K562 (cell line): Measurements from ENCODE around the gene GABBR1. TPM values are rescaled to one million over a fixed set of nuclear protein-coding genes. Genes with fewer than 3 reads are reported as not detected.
A peak's percentile ranks its signal among the peaks of the same experiment; 100 is the strongest.

Source experiments
- ATAC-seq: fragments of 200-7000 bp; cut with Tn5 transposase; 3 replicates; pipeline ENCODE4 v1.9.1; 2020; ENCODE audit warnings: moderate library complexity
- BruUV-seq: library from RNA; stranded (reverse); fragments of 400-500 nt; replicated peaks from 2 replicates; lab custom pipeline; 2021; lab: Mats Ljungman, UMichigan
- CTCF ChIA-PET: fragments of 300-600 bp; formaldehyde crosslinking; extraction: SDS; loops from one replicate; lab custom pipeline; 2021; ENCODE audit warnings: low intra/inter-chr PET ratio; lab: Yijun Ruan, JAX
- POLR2A ChIA-PET: fragments of 300-600, 350-650 bp; sonication (Branson Sonifier 250); formaldehyde crosslinking; extraction: SDS; loops from one replicate; lab custom pipeline; 2021; ENCODE audit warnings: antibody characterized with exemption, inconsistent platforms; lab: Yijun Ruan, JAX
- DNase-seq, 4 experiments: peaks; one replicate each; pipeline versions ENCODE4 v3.0.0 to v3.0.0-alpha.2; 2011 to 2018; ENCODE audit warnings: low spot score in 3 of 4, mixed read lengths in 3 of 4; ENCODE audit errors: extremely low read depth in 1 of 4
- FAIRE-seq: peaks from 2 replicates; lab custom pipeline; 2011; peaks lifted over from hg19 to GRCh38; lab: Jason Lieb, UNC
- H2AFZ ChIP-seq: 2 replicates; pipeline ENCODE4 v1.6.0; 2011; ENCODE audit warnings: low read depth, low read length, control low read depth, inconsistent platforms
- H3K27ac ChIP-seq: fragments of 200-600 bp; 3 replicates; pipeline ENCODE4 v1.8.0; 2011; ENCODE audit warnings: low read depth, mild to moderate bottlenecking, control low read depth, inconsistent platforms, low read length, moderate library complexity, mixed read lengths; ENCODE audit errors: extremely low read depth
- H3K27me3 ChIP-seq, 2 experiments: fragments of 300-600 bp in 1 of 2; 2 replicates in 1 of 2; 3 replicates in 1 of 2; pipeline versions ENCODE4 v1.6.0 to v1.8.0; 2011; ENCODE audit warnings: inconsistent platforms in 2 of 2, low read length in 2 of 2, mild to moderate bottlenecking in 1 of 2, mixed read lengths in 1 of 2, moderate library complexity in 1 of 2; ENCODE audit not compliant: control insufficient read depth in 2 of 2, insufficient read depth in 2 of 2
- H3K36me3 ChIP-seq: fragments of 300-600 bp; 3 replicates; pipeline ENCODE4 v1.8.0; 2011; ENCODE audit warnings: mild to moderate bottlenecking, low read length, inconsistent platforms; ENCODE audit not compliant: control insufficient read depth, insufficient read depth
- H3K4me1 ChIP-seq, 2 experiments: fragments of 200-600 bp in 1 of 2; replicated peaks in 1 of 2; 2 replicates in 1 of 2; 3 replicates in 1 of 2; pipeline versions ENCODE4 v1.5.1 to v1.8.0; 2011; ENCODE audit warnings: inconsistent platforms in 2 of 2, low read length in 2 of 2, mild to moderate bottlenecking in 1 of 2, mixed read lengths in 1 of 2, moderate library complexity in 1 of 2; ENCODE audit not compliant: control insufficient read depth in 2 of 2, insufficient read depth in 2 of 2
- H3K4me2 ChIP-seq: 2 replicates; pipeline ENCODE4 v1.6.1; 2011; ENCODE audit warnings: low read length, control low read depth, inconsistent platforms, mixed read lengths; ENCODE audit not compliant: insufficient read depth
- H3K4me3 ChIP-seq: fragments of 200-600 bp; sonication (generic), shearing (Covaris generic); 2 replicates; pipeline ENCODE4 v1.5.1; 2016; ENCODE audit warnings: control low read depth, inconsistent platforms
- H3K79me2 ChIP-seq: fragments of 200-600 bp; 3 replicates; pipeline ENCODE4 v1.8.0; 2011; ENCODE audit warnings: low read length, inconsistent platforms; ENCODE audit not compliant: control insufficient read depth, insufficient read depth
- H3K9ac ChIP-seq, 2 experiments: 2 replicates each; pipeline versions ENCODE4 v1.6.0 to v1.6.1; 2011; ENCODE audit warnings: low read depth in 2 of 2, low read length in 2 of 2, control low read depth in 1 of 2, inconsistent platforms in 1 of 2, mild to moderate bottlenecking in 1 of 2, mixed read lengths in 1 of 2; ENCODE audit not compliant: insufficient read depth in 1 of 2
- H3K9me1 ChIP-seq: one replicate; pipeline ENCODE4 v1.6.0; 2011; ENCODE audit warnings: inconsistent platforms, mild to moderate bottlenecking, low read length, moderate library complexity; ENCODE audit not compliant: control insufficient read depth, insufficient read depth
- H3K9me3 ChIP-seq: replicated peaks from 2 replicates; pipeline ENCODE4 v1.5.1; 2011; ENCODE audit warnings: low read depth, low read length, inconsistent platforms; ENCODE audit not compliant: control insufficient read depth, insufficient read depth
- H4K20me1 ChIP-seq: replicated peaks from 2 replicates; pipeline ENCODE4 v1.6.1; 2011; ENCODE audit warnings: low read length, inconsistent platforms, mixed read lengths; ENCODE audit not compliant: control insufficient read depth, insufficient read depth
- ARNT ChIP-seq, 2 experiments: fragments of 450-650 bp; IDR thresholded peaks; 2 replicates each; pipeline ENCODE4 v1.6.1; 2016; ENCODE audit warnings: mild to moderate bottlenecking in 1 of 2
- ATF7 ChIP-seq: fragments of 450-650 bp; IDR thresholded peaks from 2 replicates; pipeline ENCODE4 v1.7.1; 2014; ENCODE audit warnings: mild to moderate bottlenecking, moderate library complexity
- BMI1 ChIP-seq: fragments of 150-350 bp; IDR thresholded peaks from 2 replicates; pipeline ENCODE4 v1.6.1; 2014; ENCODE audit warnings: low read length
- ELF2 ChIP-seq: fragments of 250-450 bp; sonication (Bioruptor Pico); IDR thresholded peaks from 2 replicates; pipeline ENCODE4 v1.5.0; 2021; ENCODE audit warnings: mild to moderate bottlenecking
- RBM34 ChIP-seq: fragments of 200-400 bp; formaldehyde crosslinking; IDR thresholded peaks from 2 replicates; pipeline ENCODE4 v1.6.1; 2018; ENCODE audit warnings: low read length, borderline replicate concordance; ENCODE audit not compliant: insufficient read depth
- USF2 ChIP-seq: sonication (generic); formaldehyde crosslinking; IDR thresholded peaks from 2 replicates; pipeline ENCODE4 v1.5.0; 2020; ENCODE audit warnings: missing genetic modification reagents
- ZNF121 ChIP-seq: sonication (generic); formaldehyde crosslinking; conservative IDR thresholded peaks from 2 replicates; pipeline ENCODE4 v1.8.0; 2022; ENCODE audit warnings: missing genetic modification reagents
- ZNF224 ChIP-seq: sonication (generic); formaldehyde crosslinking; IDR thresholded peaks from 2 replicates; pipeline ENCODE4 v1.8.0; 2022; ENCODE audit warnings: mild to moderate bottlenecking, missing genetic modification reagents
- WGBS: fragments of 100-300 bp; shearing (Covaris generic); methylation state at CpG from one replicate; pipeline ENCODE4 v1.1.6; 2016; ENCODE audit warnings: low coverage, mixed read lengths; ENCODE audit not compliant: insufficient coverage; ENCODE audit errors: missing lambda C conversion rate; 5-methylcytosine and 5-hydroxymethylcytosine counted together
- in situ Hi-C: fragments of 300-500 bp; cut with MboI; formaldehyde crosslinking; loops from 4 replicates; pipeline ENCODE4 v1.15.0; 2018; ENCODE audit warnings: inconsistent platforms, mixed read lengths
- intact Hi-C: fragments of 100-400 bp; cut with micrococcal nuclease; formaldehyde crosslinking; loops from 2 replicates; pipeline ENCODE4 v1.14.2; 2022
- polyA plus RNA-seq, 8 experiments: library from polyadenylated mRNA; depleted of rRNA in 4 of 8; stranded (reverse) in 5 of 8; unstranded in 3 of 8; fragments of >200 nt; fragmentation: Nextera tagmentation in 2 of 8; fragmentation: Illumina TruSeq in 1 of 8; extraction: Ambion mirVana in 2 of 8; extraction: Trizol in 1 of 8; gene quantifications; 2 replicates each; pipeline versions ENCODE4 v1.2.1 to v1.2.3, GENCODE V29; 2011 to 2014; ENCODE audit warnings: inconsistent platforms in 1 of 8, missing spikeins in 1 of 8
- total RNA-seq, 7 experiments: library from RNA; depleted of rRNA in 6 of 7; stranded (reverse); fragments of >200 nt in 6 of 7; fragmentation: Illumina TruSeq in 2 of 7; extraction: Trizol in 2 of 7; gene quantifications; 2 replicates each; pipeline versions ENCODE4 v1.2.1 to v1.2.3, GENCODE V29; 2011 to 2021; ENCODE audit warnings: low replicate concordance in 1 of 7
- TF ChIP-seq, protein P1 (sequence below), 2 experiments: fragments of 450-650 bp in 1 of 2; sonication (generic) in 1 of 2; formaldehyde crosslinking in 1 of 2; IDR thresholded peaks in 1 of 2; conservative IDR thresholded peaks in 1 of 2; 2 replicates each; pipeline versions ENCODE4 v1.6.1 to v1.8.1; 2016 to 2023; ENCODE audit warnings: mild to moderate bottlenecking in 2 of 2, moderate library complexity in 2 of 2, inconsistent platforms in 1 of 2, missing genetic modification reagents in 1 of 2

The GABBR1 gene
- total and polyA plus RNA-seq, 9 of the 15 experiments (the other 6 are each of a cell fraction or from before 2014, with no cell fraction given) = 2.2 to 48.3 (median 20.8) TPM

DNA sequence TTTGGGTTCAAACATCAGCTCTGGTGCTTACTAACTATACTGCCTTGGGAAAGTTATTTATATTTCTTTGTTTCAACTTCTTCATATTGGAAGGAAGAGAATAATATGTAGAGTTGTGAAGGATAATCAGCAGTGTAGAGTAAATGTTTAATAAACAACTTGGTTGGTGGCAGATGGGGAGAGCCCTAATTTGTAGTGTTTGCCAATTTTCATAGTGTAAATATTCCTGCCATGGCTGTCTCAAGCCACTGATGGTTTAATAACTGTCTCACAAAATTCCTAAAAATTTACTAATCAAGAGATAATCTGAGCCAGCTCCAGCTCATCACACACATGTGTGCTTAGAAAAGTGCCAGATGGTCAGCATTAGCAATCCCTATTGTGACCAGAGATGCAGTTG lies 48.2 kb downstream of the GABBR1 start, which contains the start of gene OR2H2:
TSS of gene OR2H2 (plus strand) at position 301 of the 400 bp plus-strand sequence. CDS start 2,824 bp downstream, outside the sequence.
- Histone ChIP-seq H3K27ac (no peak within 1 kb of the TSS), H3K9ac (no peak within 1 kb of the TSS), H3K79me2 (no peaks in the 10 kb centered on the region), H3K4me1 (no peaks in the 10 kb centered on the region), H2AFZ (no peak within 1 kb of the TSS), H3K4me2 (no peak within 1 kb of the TSS), H3K4me3 (no peak within 1 kb of the TSS), H3K9me3 (no peaks in the 10 kb centered on the region), H3K27me3 (peaks cover 2 to 23% of the 10 kb centered on the region in 2 experiments; a peak in 3 of 5 replicates), H3K36me3 (no peaks in the 10 kb centered on the region), H3K9me1 (no peaks in the 10 kb centered on the region), H4K20me1 (no peaks in the 10 kb centered on the region; the same call in 1 of the 2 replicates)
- ATAC-seq (no peak), FAIRE-seq (no peak), DNase-seq (no peak)
- no TSS peak for BruUV-seq
- POLR2A ChIA-PET = interaction anchor here (0.5 to 1.6 kb wide), 2 partner anchors 8 to 215 kb away, joined by 3 to 4 read pairs; no protein-coding TSS in a partner anchor
- no peak for TF ChIP-seq ELF2 (CRISPR knock-in tag)
- no peak for TF ChIP-seq ARNT (IDR thresholded peaks at IDR 0.05)
- TF ChIP-seq ZNF224 (CRISPR knock-in tag) = no peak
- TF ChIP-seq RBM34 = no peak
- TF ChIP-seq ZNF121 (CRISPR knock-in tag) = no peak
- no peak for TF ChIP-seq BMI1
- in situ Hi-C loops = loop anchor here (25.0 kb wide), 1 partner anchor 748 kb away; no protein-coding TSS in a partner anchor
- intact Hi-C loops = loop anchor here (5.0 kb wide), 1 partner anchor 748 kb away; no protein-coding TSS in a partner anchor
- CTCF ChIA-PET = no interaction called here

GRCh38 chr6:29577544-29577943 lies 55.4 kb downstream of the GABBR1 start:
- DNase-seq (no peak), FAIRE-seq (no peak), ATAC-seq (no peak)
- H3K4me1 ChIP-seq = no peaks in the 10 kb centered on the region
- H3K9me1 ChIP-seq = no peaks in the 10 kb centered on the region
- H2AFZ ChIP-seq = no peak overlapping the region
- intact Hi-C loops (no loop called here), in situ Hi-C loops (loop anchor here (25.0 kb wide), 1 partner anchor 740 kb away; no protein-coding TSS in a partner anchor)
- H3K27me3 ChIP-seq = peaks cover 12 to 39% of the 10 kb centered on the region in 2 experiments
- no peaks in the 10 kb centered on the region for H3K36me3 ChIP-seq
- POLR2A ChIA-PET = interaction anchor here (0.5 to 1.5 kb wide), 4 partner anchors 11 to 50 kb away, joined by 3 to 5 read pairs (median 4); no protein-coding TSS in a partner anchor
- no peak overlapping the region for H3K4me3 ChIP-seq
- TF ChIP-seq, protein P1, sequence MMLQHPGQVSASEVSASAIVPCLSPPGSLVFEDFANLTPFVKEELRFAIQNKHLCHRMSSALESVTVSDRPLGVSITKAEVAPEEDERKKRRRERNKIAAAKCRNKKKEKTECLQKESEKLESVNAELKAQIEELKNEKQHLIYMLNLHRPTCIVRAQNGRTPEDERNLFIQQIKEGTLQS (IDR thresholded peaks at IDR 0.05) = peak; percentile 61
- TF ChIP-seq, protein P1 (CRISPR knock-in tag; conservative IDR thresholded peaks at IDR 0.05) = no peak
- TF ChIP-seq ATF7 (peak; percentile 58; the same call in 1 of the 2 replicates), USF2 (no peak)
- no TSS peak for BruUV-seq
- H3K9ac ChIP-seq = no peak overlapping the region
- no peaks in the 10 kb centered on the region for H3K79me2 ChIP-seq
- under 1% methylated on average over 7 of the region's 7 CpGs for WGBS
- H3K27ac ChIP-seq = no peak overlapping the region
- H3K9me3 ChIP-seq = no peaks in the 10 kb centered on the region
- H4K20me1 ChIP-seq = no peaks in the 10 kb centered on the region
- CTCF ChIA-PET = no interaction called here
- no peak overlapping the region for H3K4me2 ChIP-seq
